GM21360 (cell line): ENCODE measurements around the gene CAPN12.

Experiments
- ATAC-seq: cut with Tn5 transposase; IDR thresholded peaks from one replicate; pipeline ENCODE4 v1.9.1; 2021; ENCODE audit warnings: mild to moderate bottlenecking, moderate library complexity; ENCODE audit not compliant: unreplicated experiment

CAPN12 gene

GRCh38 chr19:38697641-38698071, 46.6 kb downstream of the CAPN12 start:
- no peak for ATAC-seq

DNA sequence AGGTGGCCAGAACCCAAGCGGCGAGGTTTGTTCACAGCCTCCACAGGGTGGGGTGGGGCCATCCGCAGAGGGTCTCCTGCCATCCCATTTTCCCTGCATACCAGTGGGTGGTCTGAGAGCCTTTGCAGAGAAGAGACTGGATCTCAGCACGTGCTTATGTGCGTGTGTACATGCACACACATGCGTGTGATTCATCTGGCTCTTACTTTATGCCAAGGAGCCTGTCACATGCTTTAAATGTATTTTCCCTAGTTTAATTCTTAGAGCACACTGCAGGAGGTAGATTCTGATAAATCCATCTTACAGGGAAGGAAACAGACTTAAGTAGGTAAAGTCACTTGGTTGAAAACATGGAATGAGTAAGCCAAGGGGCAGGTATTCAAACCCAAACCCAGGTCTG, 47.1 kb downstream of the CAPN12 start:
- ATAC-seq: no peak

DNA sequence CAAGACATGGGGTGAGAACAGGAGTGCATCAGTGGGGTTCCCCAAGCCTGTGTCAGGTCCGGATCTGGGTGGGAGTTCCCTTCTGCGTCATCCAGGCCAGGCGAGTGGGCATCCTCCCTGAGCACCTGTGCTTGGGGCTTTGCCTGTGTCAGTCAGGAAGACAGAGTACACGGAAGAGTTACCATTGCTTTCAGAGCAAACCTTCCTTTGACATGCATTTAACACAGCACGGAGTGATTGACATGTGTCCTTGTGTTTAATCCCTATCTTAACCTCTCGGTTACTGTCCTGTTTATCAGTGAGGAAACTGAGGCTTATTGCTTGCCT, 47.6 kb downstream of the CAPN12 start:
- no peak for ATAC-seq

GRCh38 chr19:38695832-38696728, 48.2 kb downstream of the CAPN12 start:
- no peak for ATAC-seq

- ATAC-seq: no peak
These were observed 49.0 kb downstream of the CAPN12 start for GRCh38 chr19:38695317-38695683.

DNA sequence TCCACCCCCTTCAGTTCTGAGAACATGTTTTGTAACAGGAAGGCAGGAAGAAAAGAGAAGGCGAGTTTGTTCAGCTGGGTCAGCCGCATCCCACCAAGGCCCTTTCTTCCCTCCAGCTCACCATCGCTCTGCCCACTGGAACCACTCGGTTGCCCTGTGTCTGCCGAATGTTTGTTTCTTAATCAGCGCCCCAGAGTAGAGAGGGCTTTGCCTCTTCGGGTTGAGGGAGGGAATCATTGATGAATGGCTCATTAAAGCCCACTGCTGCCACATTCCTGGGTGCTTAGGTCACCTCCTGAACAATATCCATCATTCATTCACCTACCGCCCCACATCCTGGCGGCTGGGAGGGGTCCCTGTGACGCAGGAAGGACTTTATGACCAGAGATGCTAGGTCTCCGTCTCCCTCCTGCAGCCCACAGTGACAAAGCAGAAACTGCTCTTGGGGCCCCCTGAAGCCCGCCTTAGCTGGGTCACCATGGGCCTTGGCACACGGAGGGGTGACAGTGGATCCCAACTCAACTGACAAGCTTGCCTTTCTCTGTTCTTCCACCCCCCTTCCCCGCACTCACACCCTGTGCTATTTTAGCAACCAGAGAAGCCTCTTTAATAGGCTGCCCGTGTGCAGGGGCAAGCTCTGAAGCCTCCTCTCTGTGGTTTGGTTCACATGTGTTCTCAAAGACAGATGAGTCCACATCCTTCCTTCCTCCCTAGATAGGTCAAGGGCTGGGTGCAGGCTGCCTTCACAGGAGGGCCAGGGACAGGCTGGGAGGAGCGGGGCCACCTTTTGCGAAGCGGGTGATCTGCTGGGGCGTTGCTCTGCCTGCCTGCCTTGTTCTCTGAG, 50.7 kb downstream of the CAPN12 start:
- no peak for ATAC-seq

DNA sequence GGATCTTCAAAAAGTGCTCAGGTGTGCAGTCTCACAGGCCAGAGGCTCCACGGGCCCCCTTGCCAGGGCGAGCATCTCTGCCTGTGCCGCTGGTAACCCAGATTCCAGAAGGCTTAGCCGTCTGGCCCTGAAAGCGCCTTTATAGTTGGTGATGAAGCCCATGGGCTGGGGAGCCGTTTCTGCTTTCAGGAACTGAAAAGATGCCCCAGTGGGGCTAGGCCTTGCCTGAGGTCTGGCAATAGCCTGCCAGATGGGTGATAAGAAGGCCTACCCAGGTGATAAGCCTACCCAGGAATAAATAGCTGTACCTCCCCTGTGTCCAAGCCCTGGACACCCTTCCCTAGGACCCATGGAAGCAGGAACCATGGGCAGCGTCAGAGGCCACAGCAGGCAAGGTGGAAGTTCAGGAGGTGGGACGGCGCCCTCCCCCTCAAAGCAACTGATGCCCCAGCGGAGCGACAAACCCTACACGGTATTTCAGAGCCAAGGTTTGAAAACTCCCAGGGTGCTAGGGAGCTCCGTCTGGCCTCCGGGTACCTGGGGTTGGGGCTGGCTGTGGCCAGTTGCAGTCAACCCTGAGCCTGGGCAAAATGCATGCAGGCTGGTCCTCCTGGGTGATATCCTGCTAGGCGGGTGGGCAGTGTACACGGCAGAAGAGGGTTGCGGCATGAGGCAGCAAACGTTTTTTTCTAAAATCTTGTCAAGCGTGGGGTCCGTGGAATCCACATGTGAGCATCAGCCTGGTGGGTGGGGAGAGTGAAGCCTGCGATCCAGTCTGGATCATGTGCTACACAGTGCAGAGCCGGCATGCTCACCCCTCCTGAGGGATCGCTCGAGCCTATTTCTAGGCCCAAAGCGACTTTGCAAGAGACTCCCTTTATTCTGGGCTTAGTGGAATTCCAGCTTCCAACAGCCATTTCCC, 51.6 kb downstream of the CAPN12 start:
- no peak for ATAC-seq

- ATAC-seq: no peak
These were observed 52.3 kb downstream of the CAPN12 start for GRCh38 chr19:38691938-38692457.

GRCh38 chr19:38690832-38691231, 53.4 kb downstream of the CAPN12 start:
- ATAC-seq: no peak

DNA sequence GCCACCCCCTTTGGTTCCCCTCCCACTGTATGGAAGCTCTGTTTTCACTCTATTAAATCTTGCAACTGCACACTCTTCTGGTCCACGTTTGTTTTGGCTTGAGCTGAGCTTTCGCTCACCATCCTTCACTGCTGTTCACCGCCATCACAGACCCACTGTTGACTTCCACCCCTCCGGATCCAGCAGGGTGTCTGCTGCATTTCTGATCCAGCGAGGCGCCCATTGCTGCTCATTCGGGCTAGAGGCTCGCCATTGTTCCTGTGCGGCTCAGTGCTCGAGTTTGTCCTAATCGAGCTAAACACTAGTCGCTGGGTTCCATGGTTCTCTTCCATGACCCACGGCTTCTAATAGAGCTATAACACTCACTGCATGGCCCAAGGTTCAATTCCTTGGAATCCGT, 54.1 kb downstream of the CAPN12 start:
- ATAC-seq: no peak

DNA sequence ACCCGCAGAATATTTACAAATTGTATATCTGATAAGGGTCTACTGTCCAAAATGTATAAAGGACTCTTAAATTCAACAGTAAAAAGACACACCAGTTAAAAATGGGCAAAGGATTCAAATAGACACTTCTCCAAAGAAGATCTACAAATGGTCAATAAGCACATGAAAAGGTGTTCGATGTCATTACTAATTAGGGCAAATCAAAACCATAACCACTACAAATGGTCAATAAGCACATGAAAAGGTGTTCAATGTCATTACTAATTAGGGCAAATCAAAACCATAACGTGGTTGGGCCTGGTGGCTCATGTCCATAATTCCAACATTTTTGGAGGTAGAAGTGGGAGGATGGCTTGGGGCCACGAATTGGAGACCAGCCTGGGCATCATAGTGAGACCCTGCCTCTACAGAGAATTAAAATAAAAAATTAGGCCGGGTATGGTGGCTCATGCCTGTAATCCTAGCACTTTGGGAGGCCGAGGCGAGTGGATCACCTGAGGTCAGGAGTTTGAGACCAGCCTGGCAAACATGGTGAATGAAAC, 56.4 kb downstream of the CAPN12 start:
- ATAC-seq: no peak

DNA sequence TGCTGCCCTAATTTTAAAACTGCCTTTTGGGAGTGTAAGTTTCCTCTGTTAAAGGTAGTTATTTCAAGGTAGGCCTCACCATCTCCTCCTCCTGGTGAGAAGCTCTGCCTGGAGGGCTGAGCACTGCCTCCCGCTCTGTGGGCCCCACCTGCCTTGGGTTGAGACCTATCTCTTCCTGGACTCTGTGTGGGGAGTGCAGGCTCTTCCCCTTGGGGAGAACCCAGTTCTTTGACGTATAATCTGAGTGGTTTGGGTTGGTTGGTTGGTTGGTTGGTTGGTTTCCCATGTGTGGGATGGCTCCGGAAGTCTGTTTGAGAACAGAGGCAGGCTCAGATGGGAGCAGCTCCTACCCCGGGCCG, 57.8 kb downstream of the CAPN12 start:
- no peak for ATAC-seq

DNA sequence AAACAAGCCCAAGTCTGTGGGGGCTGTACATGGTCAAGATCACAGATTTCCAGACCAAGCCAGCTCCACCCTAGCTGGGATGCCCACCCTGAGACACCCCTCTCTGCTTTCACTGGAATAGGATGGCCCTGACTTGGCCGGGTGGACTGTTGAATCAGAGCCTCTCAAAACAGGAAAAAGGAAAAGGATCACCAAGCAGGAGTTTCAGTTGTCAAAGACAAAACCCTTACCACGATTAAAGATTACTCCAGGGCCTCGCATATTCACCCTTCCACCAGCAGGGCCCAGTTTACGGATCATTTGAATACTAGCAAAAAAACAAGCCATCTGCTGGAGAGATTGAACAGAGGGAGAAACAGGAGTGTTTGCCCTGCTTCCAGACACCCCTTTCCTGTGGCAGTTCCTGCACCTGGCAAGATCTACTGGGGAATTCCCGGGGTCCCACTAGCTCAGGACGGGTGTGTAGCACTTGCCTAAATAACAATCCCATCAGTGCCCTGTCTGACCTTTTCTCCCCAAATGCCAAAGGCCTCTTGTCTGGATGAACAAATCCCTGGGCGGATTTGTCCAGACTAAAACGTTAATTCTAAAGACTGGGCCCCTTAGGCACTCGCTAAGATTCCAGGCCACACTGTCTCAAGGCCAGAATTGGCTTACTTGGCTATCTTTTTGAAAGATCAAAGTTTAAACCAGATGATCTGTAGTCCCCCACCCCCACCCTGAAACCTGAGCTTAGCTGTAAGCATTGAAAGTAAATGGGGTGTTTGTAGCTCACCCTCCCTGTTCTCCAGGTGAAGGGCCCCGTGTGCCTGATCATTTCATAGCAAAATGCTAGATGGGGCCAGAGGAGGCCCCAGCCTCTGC, 58.4 kb downstream of the CAPN12 start:
- no peak for ATAC-seq

DNA sequence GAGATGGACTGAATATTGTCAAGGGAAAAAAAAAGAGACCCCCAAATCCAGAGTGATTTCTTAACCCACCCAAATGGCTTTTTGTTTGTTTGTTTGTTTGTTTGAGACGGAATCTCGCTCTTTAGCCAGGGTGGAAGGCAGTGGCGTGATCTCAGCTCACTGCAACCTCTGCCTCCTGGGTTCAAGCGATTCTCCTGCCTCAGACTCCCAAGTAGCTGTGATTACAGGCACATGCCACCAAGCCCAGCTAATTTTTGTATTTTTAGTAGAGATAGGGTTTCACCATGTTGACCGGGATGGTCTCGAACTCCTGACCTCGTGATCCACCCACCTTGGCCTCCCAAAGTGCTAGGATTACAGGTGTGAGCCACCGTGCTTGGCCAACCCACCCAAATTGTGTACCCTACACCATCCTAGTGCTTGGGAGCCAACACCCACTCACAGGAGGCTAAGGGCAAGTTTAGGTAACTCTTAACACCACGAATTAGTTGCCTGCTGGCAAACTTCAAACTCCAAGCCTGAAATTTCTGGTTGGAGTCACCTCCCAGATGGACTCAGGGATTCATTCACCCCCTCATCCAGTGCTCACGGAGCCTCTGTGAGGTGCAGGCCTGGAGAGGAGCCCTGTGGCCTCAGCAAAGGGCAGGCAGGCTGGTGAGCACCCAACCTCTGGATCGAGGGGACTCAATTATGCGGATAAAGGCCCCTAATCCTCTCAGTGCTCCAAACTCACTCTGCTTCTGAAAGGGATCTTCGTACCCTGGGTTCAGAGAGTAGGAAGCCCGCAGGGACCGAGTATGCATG, 59.2 kb downstream of the CAPN12 start:
- no peak for ATAC-seq

DNA sequence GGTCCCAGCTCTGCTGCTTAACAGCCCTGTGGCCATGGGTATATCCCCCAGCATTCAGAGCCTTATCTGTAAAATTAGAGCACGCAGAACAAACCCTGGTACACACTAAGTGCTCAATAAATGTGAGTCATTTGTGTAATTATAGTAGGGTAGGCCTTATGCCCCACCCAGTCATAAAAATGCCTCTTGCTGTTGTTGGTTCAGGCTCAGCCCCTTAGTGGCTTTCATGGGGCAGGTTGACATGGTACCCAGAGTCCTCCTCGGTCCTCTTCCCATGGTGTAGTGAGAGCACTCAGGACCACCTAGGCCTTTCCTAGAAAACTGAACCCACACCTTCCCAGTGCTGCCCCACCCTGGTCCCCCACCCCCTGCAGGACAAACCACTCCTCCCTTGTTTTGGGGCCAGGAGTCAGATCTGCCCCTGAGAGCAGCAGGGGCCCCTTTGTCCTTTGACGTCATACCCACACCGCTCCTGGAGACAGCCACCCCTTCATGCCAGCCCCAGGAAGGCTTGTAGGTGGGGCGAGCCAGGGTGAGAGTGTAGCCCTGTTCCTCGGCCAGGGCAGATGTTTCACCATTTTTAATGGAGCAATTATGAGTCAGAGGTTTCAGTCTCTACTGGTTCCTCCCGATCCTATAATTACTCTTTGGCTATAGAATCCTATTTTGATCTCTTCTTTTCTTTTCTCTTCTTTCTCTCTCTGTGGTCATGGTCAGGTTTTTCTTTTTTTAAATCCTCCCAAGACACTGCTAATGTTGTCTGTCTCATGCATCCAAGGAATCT, 60.0 kb downstream of the CAPN12 start:
- ATAC-seq: no peak

- ATAC-seq: no peak
These were observed 60.7 kb downstream of the CAPN12 start for GRCh38 chr19:38683393-38684077.

GRCh38 chr19:38682872-38683392, 61.3 kb downstream of the CAPN12 start:
- ATAC-seq: no peak
